ENCODE measurements around the gene VRK3. TPM values are rescaled to one million over a fixed set of nuclear protein-coding genes. Genes with fewer than 3 reads are reported as not detected.

The VRK3 gene
- total RNA-seq, 6 experiments from 2014 or later: 30.2 to 33.9 (median 32.7) TPM

DNA sequence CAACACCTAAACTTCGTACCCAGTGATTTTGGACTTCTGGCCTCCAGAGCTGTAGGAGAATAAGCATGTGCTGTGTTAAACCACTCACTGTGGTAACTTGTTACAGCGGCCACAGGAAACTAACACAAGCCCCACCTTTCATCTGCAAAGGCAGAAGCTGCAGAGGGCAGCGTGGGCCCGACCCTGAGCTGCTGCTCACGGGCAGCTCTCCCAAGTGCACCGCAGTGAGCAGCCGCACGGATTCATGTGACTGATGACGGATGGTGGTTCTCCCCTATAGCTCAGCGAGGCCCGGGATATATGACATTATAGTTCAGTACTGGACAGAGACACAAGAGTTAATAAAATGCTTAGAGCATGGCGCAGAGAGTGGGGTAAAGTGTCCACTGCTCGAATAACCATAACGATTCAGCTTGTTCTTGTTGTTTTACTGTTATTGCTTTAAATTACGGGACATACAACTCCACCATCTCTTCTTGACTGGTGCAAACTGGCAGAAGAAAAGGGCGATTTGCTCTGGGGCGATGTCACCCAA, 21.9 kb downstream of the VRK3 start:
- H3K9me3 Mint-ChIP-seq: no peaks in the 10 kb centered on the region
- H3K27me3 Mint-ChIP-seq (ENCODE audit: insufficient read depth): peaks cover 2% of the 10 kb centered on the region; the same call in 1 of the 2 replicates
- peak overlapping the region; percentile 92 for H3K27ac Mint-ChIP-seq
- TF ChIP-seq, protein P1, sequence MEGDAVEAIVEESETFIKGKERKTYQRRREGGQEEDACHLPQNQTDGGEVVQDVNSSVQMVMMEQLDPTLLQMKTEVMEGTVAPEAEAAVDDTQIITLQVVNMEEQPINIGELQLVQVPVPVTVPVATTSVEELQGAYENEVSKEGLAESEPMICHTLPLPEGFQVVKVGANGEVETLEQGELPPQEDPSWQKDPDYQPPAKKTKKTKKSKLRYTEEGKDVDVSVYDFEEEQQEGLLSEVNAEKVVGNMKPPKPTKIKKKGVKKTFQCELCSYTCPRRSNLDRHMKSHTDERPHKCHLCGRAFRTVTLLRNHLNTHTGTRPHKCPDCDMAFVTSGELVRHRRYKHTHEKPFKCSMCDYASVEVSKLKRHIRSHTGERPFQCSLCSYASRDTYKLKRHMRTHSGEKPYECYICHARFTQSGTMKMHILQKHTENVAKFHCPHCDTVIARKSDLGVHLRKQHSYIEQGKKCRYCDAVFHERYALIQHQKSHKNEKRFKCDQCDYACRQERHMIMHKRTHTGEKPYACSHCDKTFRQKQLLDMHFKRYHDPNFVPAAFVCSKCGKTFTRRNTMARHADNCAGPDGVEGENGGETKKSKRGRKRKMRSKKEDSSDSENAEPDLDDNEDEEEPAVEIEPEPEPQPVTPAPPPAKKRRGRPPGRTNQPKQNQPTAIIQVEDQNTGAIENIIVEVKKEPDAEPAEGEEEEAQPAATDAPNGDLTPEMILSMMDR (IDR thresholded peaks at IDR 0.05): no peak
- H3K36me3 Mint-ChIP-seq (ENCODE audit: low read depth): peaks cover 33% of the 10 kb centered on the region
- no peak overlapping the region for H3K4me3 Mint-ChIP-seq
- H3K4me1 Mint-ChIP-seq (ENCODE audit: low read depth): peaks cover 34% of the 10 kb centered on the region
- no peak for DNase-seq

DNA sequence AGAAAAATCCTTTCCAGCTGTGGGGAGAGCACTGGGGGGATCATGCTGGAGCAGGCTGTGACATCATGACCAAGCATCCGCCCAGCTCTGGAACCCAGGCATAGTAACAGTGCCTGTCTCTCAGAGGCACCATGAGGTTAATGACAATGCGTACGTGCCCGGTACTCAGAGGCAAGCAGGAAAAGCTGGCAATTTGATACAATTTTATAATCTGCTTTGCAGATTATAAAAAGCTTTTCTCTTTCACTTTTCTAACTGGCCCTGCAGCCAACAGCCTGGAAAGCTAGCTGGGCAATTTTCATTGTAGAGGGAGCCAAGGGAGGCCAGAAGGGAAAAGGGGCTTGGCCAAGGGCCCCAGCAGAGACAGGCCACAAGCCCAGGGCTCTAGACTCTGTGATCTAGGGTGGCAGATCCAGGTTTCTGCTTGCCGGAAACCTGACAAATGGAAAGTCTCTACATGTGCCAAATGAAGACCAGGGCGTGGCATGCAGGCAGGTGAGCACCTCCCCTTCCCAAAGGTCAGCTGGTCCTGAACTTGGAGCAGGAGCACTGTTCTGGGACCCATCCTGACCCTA, 22.7 kb downstream of the VRK3 start:
- Mint-ChIP-seq H3K4me3 (no peak overlapping the region), H3K27me3 (ENCODE audit: insufficient read depth) (peaks cover 2% of the 10 kb centered on the region; the same call in 1 of the 2 replicates), H3K36me3 (ENCODE audit: low read depth) (peaks cover 33% of the 10 kb centered on the region), H3K9me3 (no peaks in the 10 kb centered on the region), H3K27ac (no peak overlapping the region), H3K4me1 (ENCODE audit: low read depth) (peaks cover 28% of the 10 kb centered on the region)
- TF ChIP-seq, protein P1 (IDR thresholded peaks at IDR 0.05): no peak
- no peak for DNase-seq

DNA sequence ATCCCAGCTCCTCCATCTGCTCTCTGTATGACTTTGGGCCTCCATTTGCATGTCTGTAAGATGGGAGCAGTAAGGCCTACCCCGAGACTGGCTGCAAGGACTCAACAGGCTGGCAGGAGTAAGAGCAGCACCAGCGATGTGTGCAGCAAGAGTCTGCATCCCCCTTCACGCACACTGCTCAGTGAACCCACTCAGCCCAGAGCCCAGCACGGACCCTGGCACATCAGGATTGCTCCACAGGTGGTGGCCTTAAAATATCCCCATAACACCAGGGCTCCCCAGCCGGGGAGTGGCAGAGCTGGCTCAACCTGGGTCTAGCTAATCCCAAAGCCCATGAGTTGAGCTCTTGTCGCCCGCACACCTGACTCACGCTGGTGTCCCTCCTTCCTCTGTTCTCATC, 23.4 kb downstream of the VRK3 start:
- TF ChIP-seq, protein P1 (IDR thresholded peaks at IDR 0.05): no peak
- peaks cover 29% of the 10 kb centered on the region for H3K36me3 Mint-ChIP-seq (ENCODE audit: low read depth)
- H3K27ac Mint-ChIP-seq: no peak overlapping the region
- DNase-seq: no peak
- H3K9me3 Mint-ChIP-seq: no peaks in the 10 kb centered on the region
- no peak overlapping the region for H3K4me3 Mint-ChIP-seq
- peaks cover 28% of the 10 kb centered on the region for H3K4me1 Mint-ChIP-seq (ENCODE audit: low read depth)
- peaks cover 2% of the 10 kb centered on the region; the same call in 1 of the 2 replicates for H3K27me3 Mint-ChIP-seq (ENCODE audit: insufficient read depth)

DNA sequence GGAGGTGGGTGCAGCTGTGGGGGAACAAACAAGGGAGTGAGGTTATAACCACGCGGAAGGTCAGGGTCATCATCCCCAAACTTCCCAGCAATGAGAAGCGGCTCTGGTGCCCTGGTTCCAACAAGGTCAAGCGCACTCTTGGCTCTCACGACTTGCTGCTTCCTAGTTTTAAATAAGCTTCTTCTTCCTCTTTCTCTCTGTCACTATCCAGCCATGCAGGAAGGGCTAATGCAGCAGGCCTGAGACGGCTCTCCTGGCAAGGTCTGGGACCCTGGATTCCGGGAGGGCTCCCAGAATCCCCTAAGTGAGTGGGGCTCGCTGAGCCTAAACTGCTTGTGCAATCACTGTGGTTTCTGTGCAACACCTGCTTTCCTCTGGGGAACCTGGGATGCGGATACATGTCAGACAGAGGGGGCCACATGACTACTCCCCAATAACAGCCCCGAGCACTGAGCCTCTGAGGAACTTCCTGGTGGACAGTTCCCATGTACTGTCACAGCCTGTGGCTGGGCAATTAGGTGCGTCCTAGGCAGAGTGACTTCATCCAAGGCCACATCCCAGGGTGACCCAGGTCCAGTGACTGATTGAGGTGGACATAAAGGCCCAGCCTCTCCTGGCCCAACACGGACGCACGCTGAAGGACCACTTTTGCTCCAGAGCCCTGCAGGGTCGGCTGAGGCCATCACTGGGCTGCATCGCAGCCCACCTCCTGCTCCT, 24.2 kb downstream of the VRK3 start:
- peaks cover 28% of the 10 kb centered on the region for H3K4me1 Mint-ChIP-seq (ENCODE audit: low read depth)
- DNase-seq: no peak
- peaks cover 2% of the 10 kb centered on the region; the same call in 1 of the 2 replicates for H3K27me3 Mint-ChIP-seq (ENCODE audit: insufficient read depth)
- H3K27ac Mint-ChIP-seq: no peak overlapping the region
- H3K36me3 Mint-ChIP-seq (ENCODE audit: low read depth): peaks cover 27% of the 10 kb centered on the region
- H3K4me3 Mint-ChIP-seq: no peak overlapping the region
- TF ChIP-seq, protein P1 (IDR thresholded peaks at IDR 0.05): no peak
- H3K9me3 Mint-ChIP-seq: no peaks in the 10 kb centered on the region

DNA sequence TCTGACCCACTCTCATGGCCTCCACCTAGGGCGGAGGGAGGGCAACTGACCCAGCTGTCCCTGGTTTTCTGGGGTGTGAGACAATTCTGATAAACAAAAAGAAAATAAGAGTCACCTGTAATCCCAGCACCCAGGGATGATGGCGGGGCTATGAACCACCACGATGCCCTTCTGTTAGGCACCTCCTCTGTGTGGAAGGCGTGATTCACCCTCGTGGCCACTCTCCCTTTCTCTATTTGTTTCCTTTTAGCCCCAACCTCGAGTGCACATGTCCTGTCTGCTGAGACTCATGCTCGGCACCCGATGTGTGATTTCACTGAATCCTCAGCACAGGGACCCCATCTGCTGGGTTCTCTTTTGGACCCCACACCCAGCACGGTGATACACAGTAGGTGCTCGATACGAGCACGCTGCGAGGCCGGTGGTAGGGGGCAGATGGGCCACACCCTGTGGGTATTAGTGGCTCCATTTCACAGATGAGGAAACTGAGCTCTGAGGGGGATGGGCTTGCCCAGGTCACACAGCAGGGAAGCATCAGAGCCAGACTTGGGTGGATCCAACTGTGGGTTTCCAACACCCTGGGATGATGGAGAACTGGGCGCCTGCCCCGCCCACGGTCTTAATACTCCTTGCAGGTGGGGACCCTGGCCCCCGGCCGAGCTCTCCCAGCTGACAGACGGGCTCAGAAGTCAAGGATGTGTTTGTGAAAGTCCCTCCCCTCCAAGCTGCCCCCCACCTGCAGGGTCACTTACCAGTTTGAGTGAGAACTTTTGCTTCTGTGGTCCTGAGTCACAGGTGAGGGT, 24.9 kb downstream of the VRK3 start:
- no peak overlapping the region for H3K27ac Mint-ChIP-seq
- no peaks in the 10 kb centered on the region for H3K9me3 Mint-ChIP-seq
- no peak overlapping the region for H3K4me3 Mint-ChIP-seq
- TF ChIP-seq, protein P1 (IDR thresholded peaks at IDR 0.05): no peak
- peaks cover 2% of the 10 kb centered on the region; the same call in 1 of the 2 replicates for H3K27me3 Mint-ChIP-seq (ENCODE audit: insufficient read depth)
- peaks cover 27% of the 10 kb centered on the region for H3K36me3 Mint-ChIP-seq (ENCODE audit: low read depth)
- DNase-seq: no peak
- H3K4me1 Mint-ChIP-seq (ENCODE audit: low read depth): peaks cover 28% of the 10 kb centered on the region
